NT2/D1 (cell line): ENCODE measurements around the gene PSME3.

Experiments used
- DNase-seq: peaks from one replicate; pipeline ENCODE4 v3.0.0-alpha.2; 2011; ENCODE audit warnings: low read depth, low spot score
- H3K27me3 ChIP-seq: 2 replicates; pipeline ENCODE4 v1.6.0; 2011; ENCODE audit warnings: mild to moderate bottlenecking; ENCODE audit not compliant: insufficient read length, insufficient read depth
- H3K36me3 ChIP-seq: 2 replicates; pipeline ENCODE4 v1.6.1; 2011; ENCODE audit warnings: mild to moderate bottlenecking, low read length, mixed read lengths; ENCODE audit not compliant: insufficient read depth, insufficient read length
- H3K4me1 ChIP-seq: 2 replicates; pipeline ENCODE4 v1.5.1; 2011; ENCODE audit not compliant: insufficient read depth, insufficient read length
- H3K4me3 ChIP-seq: 2 replicates; pipeline ENCODE4 v1.5.1; 2011; ENCODE audit warnings: low read depth; ENCODE audit not compliant: insufficient read length
- H3K9ac ChIP-seq: 2 replicates; pipeline ENCODE4 v1.6.0; 2011; ENCODE audit warnings: low read depth; ENCODE audit not compliant: insufficient read length
- H3K9me3 ChIP-seq: 2 replicates; pipeline ENCODE4 v1.5.1; 2011; ENCODE audit warnings: mild to moderate bottlenecking, low read length; ENCODE audit not compliant: insufficient read depth
- SUZ12 ChIP-seq: IDR thresholded peaks from 2 replicates; pipeline ENCODE4 v1.6.1; 2011; ENCODE audit not compliant: insufficient read length, insufficient read depth; ENCODE audit errors: extremely low read depth
- YY1 ChIP-seq: IDR thresholded peaks from 2 replicates; pipeline ENCODE4 v1.6.1; 2011; ENCODE audit not compliant: insufficient read length, insufficient read depth
- ZNF274 ChIP-seq: IDR thresholded peaks from 2 replicates; pipeline ENCODE4 v1.6.1; 2011; ENCODE audit warnings: mild to moderate bottlenecking, low read depth, low read length

Gene PSME3

DNA sequence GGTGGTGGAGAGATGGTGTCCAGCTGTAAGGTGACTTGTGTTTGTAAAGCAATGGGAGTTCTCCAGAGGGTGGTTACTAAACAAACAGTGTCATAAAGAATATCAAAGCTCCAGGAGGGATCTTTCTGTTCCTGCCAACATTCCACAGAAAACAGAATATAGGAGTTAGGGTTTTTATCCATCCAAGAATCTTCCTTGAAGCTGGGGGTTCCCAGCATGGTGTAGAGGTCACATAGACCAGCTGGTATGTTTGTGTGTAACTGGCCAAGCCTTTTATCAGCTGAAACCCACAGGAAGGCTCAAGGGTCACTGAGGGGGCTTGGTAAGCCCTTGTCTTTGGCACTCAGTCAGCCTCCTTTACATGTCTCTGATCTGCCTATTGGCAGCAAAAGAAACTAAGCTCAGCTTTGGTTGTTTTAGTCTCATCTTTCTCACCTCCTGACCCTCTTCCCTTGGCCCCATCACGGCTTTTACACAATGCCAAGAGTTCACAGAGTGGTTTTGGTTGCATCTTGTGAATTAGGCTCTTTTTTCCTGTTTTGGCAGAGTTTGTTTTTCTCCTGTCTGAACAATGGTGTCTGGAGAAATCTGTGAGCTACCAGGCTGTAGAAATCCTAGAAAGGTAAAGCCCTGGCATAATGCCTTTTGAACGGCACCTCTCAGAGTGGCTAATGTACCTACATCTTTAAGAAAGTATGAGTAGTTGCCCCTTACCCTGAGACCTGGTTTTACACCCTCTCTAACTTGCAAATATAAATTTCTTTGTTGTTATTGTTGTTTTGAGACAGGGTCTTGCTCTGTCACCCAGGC is 29.9 kb upstream of the PSME3 start:
- no peaks in the 10 kb centered on the region for H3K4me1 ChIP-seq
- DNase-seq = no peak
- no peak overlapping the region for H3K9ac ChIP-seq
- peaks cover 8% of the 10 kb centered on the region; the same call in 1 of the 2 replicates for H3K9me3 ChIP-seq
- no peak for TF ChIP-seq SUZ12
- no peak for TF ChIP-seq ZNF274
- no peak for TF ChIP-seq YY1
- H3K4me3 ChIP-seq = no peak overlapping the region
- H3K27me3 ChIP-seq = no peaks in the 10 kb centered on the region
- H3K36me3 ChIP-seq = no peaks in the 10 kb centered on the region

DNA sequence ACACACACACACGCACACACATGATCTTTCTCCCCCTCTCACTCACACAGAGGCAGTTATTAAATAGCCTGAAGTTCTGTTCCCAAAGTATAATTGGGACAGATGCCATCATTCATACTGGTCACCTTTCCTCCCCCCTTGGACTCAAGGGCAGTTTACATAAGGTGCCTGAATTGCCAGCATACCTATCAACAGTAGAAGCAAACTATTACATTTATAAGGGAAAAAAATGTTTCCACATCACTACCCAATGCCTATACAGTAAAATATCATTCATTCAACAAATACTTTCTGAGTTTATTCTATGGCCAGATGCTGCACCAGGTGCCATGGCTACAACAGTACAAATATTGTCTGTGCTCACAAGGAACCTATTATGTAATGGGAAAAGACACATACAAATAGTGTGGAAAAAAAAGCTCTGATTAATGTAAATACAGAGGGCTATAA is 28.3 kb upstream of the PSME3 start:
- H3K27me3 ChIP-seq = no peaks in the 10 kb centered on the region
- no peaks in the 10 kb centered on the region for H3K4me1 ChIP-seq
- no peak overlapping the region for H3K4me3 ChIP-seq
- TF ChIP-seq SUZ12 = no peak
- no peak for TF ChIP-seq YY1
- TF ChIP-seq ZNF274 = no peak
- no peak for DNase-seq
- H3K9me3 ChIP-seq = no peaks in the 10 kb centered on the region
- H3K36me3 ChIP-seq = peaks cover 10% of the 10 kb centered on the region
- H3K9ac ChIP-seq = no peak overlapping the region

GRCh38 chr17:42806249-42806648 is 26.9 kb upstream of the PSME3 start:
- H3K36me3 ChIP-seq = peaks cover 23% of the 10 kb centered on the region
- H3K4me1 ChIP-seq = no peaks in the 10 kb centered on the region
- H3K4me3 ChIP-seq = no peak overlapping the region
- no peak for DNase-seq
- TF ChIP-seq YY1 = no peak
- no peak for TF ChIP-seq SUZ12
- TF ChIP-seq ZNF274 = no peak
- H3K9ac ChIP-seq = no peak overlapping the region
- H3K9me3 ChIP-seq = no peaks in the 10 kb centered on the region
- H3K27me3 ChIP-seq = no peaks in the 10 kb centered on the region

GRCh38 chr17:42809250-42809649 is 23.9 kb upstream of the PSME3 start:
- Histone ChIP-seq H3K4me3 (no peak overlapping the region), H3K27me3 (no peaks in the 10 kb centered on the region), H3K36me3 (peaks cover 40% of the 10 kb centered on the region), H3K9ac (no peak overlapping the region), H3K9me3 (no peaks in the 10 kb centered on the region), H3K4me1 (no peaks in the 10 kb centered on the region)
- DNase-seq = no peak
- TF ChIP-seq YY1 (no peak), ZNF274 (no peak), SUZ12 (no peak)

GRCh38 chr17:42814633-42815399 is 18.4 kb upstream of the PSME3 start:
- Histone ChIP-seq H3K9me3 (no peaks in the 10 kb centered on the region), H3K36me3 (peaks cover 86% of the 10 kb centered on the region), H3K4me1 (no peaks in the 10 kb centered on the region), H3K9ac (no peak overlapping the region), H3K27me3 (no peaks in the 10 kb centered on the region), H3K4me3 (no peak overlapping the region)
- no peak for TF ChIP-seq ZNF274
- TF ChIP-seq YY1 = no peak
- TF ChIP-seq SUZ12 = no peak
- DNase-seq = no peak

DNA sequence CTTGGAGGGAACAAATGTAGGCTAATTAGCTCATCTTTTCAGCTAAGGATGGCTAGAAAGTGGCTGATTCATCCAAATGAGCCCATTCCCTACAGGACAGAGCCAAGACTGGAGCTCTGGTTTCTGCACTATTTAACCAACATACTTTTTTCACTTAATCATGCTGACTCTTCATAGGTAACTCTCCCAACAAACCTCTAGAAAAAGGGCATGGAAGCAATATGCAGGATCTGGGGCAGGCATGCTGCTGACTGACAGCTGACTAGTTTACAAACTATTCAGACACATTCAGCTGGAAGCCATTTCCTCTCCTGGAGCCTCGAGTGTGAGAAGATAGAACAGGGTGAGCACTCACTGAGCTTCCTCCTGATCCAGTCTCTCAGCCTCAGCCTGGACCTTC is 15.3 kb upstream of the PSME3 start:
- no peaks in the 10 kb centered on the region for H3K9me3 ChIP-seq
- H3K4me1 ChIP-seq = no peaks in the 10 kb centered on the region
- TF ChIP-seq SUZ12 (no peak), ZNF274 (no peak), YY1 (no peak)
- H3K9ac ChIP-seq = no peak overlapping the region
- no peak for DNase-seq
- H3K27me3 ChIP-seq = no peaks in the 10 kb centered on the region
- no peak overlapping the region for H3K4me3 ChIP-seq
- H3K36me3 ChIP-seq = peaks cover 92% of the 10 kb centered on the region

- Histone ChIP-seq H3K9ac (no peak overlapping the region), H3K4me1 (no peaks in the 10 kb centered on the region), H3K9me3 (no peaks in the 10 kb centered on the region), H3K27me3 (no peaks in the 10 kb centered on the region), H3K4me3 (no peak overlapping the region), H3K36me3 (peaks cover 94% of the 10 kb centered on the region)
- DNase-seq = no peak
- TF ChIP-seq YY1 = no peak
- TF ChIP-seq ZNF274 = no peak
- TF ChIP-seq SUZ12 = no peak
Measured at GRCh38 chr17:42818379-42818778, 14.8 kb upstream of the PSME3 start.
